ENCODE data around the gene KRT28. TPM values are rescaled to one million over a fixed set of nuclear protein-coding genes. Genes with fewer than 3 reads are reported as not detected.

Gene KRT28
- polyA plus RNA-seq, 3 donors: not detected

GRCh38 chr17:40846515-40847144, 46.9 kb upstream of the KRT28 start:
- H3K9ac ChIP-seq (ENCODE audit: insufficient read depth, low read length, poor library complexity, severe bottlenecking): no peak overlapping the region
- Mint-ChIP-seq H3K9me3 (peaks cover 0 to 2% (median 0%) of the 10 kb centered on the region in 7 donors), H3K4me3 (no peak overlapping the region), H3K36me3 (no peaks in the 10 kb centered on the region), H3K27ac (no peak overlapping the region), H3K4me1 (no peaks in the 10 kb centered on the region), H3K27me3 (ENCODE audit: low read depth in 3 of 3) (peaks cover 20 to 44% (median 29%) of the 10 kb centered on the region in 3 donors)
- no peaks in the 10 kb centered on the region for H3K79me2 ChIP-seq (ENCODE audit: insufficient read depth, low read length)
- WGBS (ENCODE audit: insufficient coverage): 36% methylated on average over 1 of the region's 1 CpG
- peaks cover 7 to 21% of the 10 kb centered on the region in 2 donors for H3K27me3 ChIP-seq (ENCODE audit: control insufficient read depth in 2 of 2, insufficient read depth in 2 of 2, low read length in 2 of 2)
- no peak overlapping the region for H3K27ac ChIP-seq (ENCODE audit: low read depth in 1 of 2, low read length in 2 of 2)
- TF ChIP-seq CTCF (IDR thresholded peaks at IDR 0.05): no peak
- no peaks in the 10 kb centered on the region for H3K36me3 ChIP-seq (replicated peaks in 1 of 2; ENCODE audit: control insufficient read depth in 1 of 2, insufficient read depth in 2 of 2, low read length in 2 of 2)
- DNase-seq: no peak
- no peak overlapping the region for H3K4me2 ChIP-seq (replicated peaks; ENCODE audit: extremely low read depth, low read length, poor library complexity, severe bottlenecking)
- intact Hi-C loops (cut with micrococcal nuclease): no loop called here
- no peaks in the 10 kb centered on the region for H3K9me3 ChIP-seq (replicated peaks in 1 of 2; ENCODE audit: control insufficient read depth in 1 of 2, insufficient read depth in 1 of 2, low read length in 2 of 2)
- no peaks in the 10 kb centered on the region for H3K4me1 ChIP-seq (ENCODE audit: control insufficient read depth in 1 of 2, insufficient read depth in 2 of 2, low read length in 2 of 2)
- H3K4me3 ChIP-seq (replicated peaks in 1 of 3; ENCODE audit: low read depth in 2 of 3, low read length in 3 of 3): no peak overlapping the region
- H2AFZ ChIP-seq (ENCODE audit: insufficient read depth, low read depth, low read length, poor library complexity, severe bottlenecking): no peak overlapping the region
- H4K20me1 ChIP-seq (ENCODE audit: insufficient read depth, low read length): no peaks in the 10 kb centered on the region

- no peak for DNase-seq
These were observed 44.9 kb upstream of the KRT28 start for GRCh38 chr17:40844671-40845107.

More at GRCh38 chr17:40844671-40845107, 44.9 kb upstream of the KRT28 start:
- Histone ChIP-seq H3K9me3 (replicated peaks in 1 of 2; ENCODE audit: control insufficient read depth in 1 of 2, insufficient read depth in 1 of 2, low read length in 2 of 2) (no peaks in the 10 kb centered on the region), H3K4me2 (replicated peaks; ENCODE audit: extremely low read depth, low read length, poor library complexity, severe bottlenecking) (no peak overlapping the region), H3K27ac (ENCODE audit: low read depth in 1 of 2, low read length in 2 of 2) (no peak overlapping the region), H3K79me2 (ENCODE audit: insufficient read depth, low read length) (no peaks in the 10 kb centered on the region), H2AFZ (ENCODE audit: insufficient read depth, low read depth, low read length, poor library complexity, severe bottlenecking) (no peak overlapping the region), H3K27me3 (ENCODE audit: control insufficient read depth in 2 of 2, insufficient read depth in 2 of 2, low read length in 2 of 2) (peaks cover 7 to 21% of the 10 kb centered on the region in 2 donors), H3K4me3 (replicated peaks in 1 of 3; ENCODE audit: low read depth in 2 of 3, low read length in 3 of 3) (no peak overlapping the region), H4K20me1 (ENCODE audit: insufficient read depth, low read length) (no peaks in the 10 kb centered on the region), H3K36me3 (replicated peaks in 1 of 2; ENCODE audit: control insufficient read depth in 1 of 2, insufficient read depth in 2 of 2, low read length in 2 of 2) (no peaks in the 10 kb centered on the region), H3K9ac (ENCODE audit: insufficient read depth, low read length, poor library complexity, severe bottlenecking) (no peak overlapping the region), H3K4me1 (ENCODE audit: control insufficient read depth in 1 of 2, insufficient read depth in 2 of 2, low read length in 2 of 2) (no peaks in the 10 kb centered on the region)
- intact Hi-C loops (cut with micrococcal nuclease): no loop called here
- H3K4me1 Mint-ChIP-seq: no peaks in the 10 kb centered on the region
- H3K27me3 Mint-ChIP-seq (ENCODE audit: low read depth in 3 of 3): peaks cover 22 to 47% (median 33%) of the 10 kb centered on the region in 3 donors
- WGBS (ENCODE audit: insufficient coverage): 87% methylated on average over 4 of the region's 4 CpGs
- no peak overlapping the region for H3K4me3 Mint-ChIP-seq
- peaks cover 0 to 5% (median 0%) of the 10 kb centered on the region in 7 donors for H3K9me3 Mint-ChIP-seq
- H3K27ac Mint-ChIP-seq: no peak overlapping the region
- H3K36me3 Mint-ChIP-seq: no peaks in the 10 kb centered on the region
- TF ChIP-seq CTCF (IDR thresholded peaks at IDR 0.05): no peak

All from CD14-positive monocyte (primary cell).